K562 (cell line): ENCODE results near the gene GLG1. TPM values are rescaled to one million over a fixed set of nuclear protein-coding genes. Genes with fewer than 3 reads are reported as not detected.

Source experiments
- CEBPG ChIP-seq, 3 experiments: fragments of 200-800 bp in 1 of 3; sonication (Bioruptor generic) in 1 of 3; sonication (generic) in 1 of 3; formaldehyde crosslinking in 1 of 3; IDR thresholded peaks in 2 of 3; conservative IDR thresholded peaks in 1 of 3; 2 replicates each; pipeline versions ENCODE4 v1.6.1 to v1.8.0; 2016 to 2022; ENCODE audit warnings: missing compliant biosample characterization in 2 of 3, missing genetic modification characterization in 2 of 3, mild to moderate bottlenecking in 1 of 3, missing genetic modification reagents in 1 of 3
- CGGBP1 ChIP-seq: fragments of 250-450 bp; sonication (Bioruptor Pico); IDR thresholded peaks from 2 replicates; pipeline ENCODE4 v1.9.0; 2021; ENCODE audit warnings: mild to moderate bottlenecking
- CSDE1 ChIP-seq, 2 experiments: fragments of 450-650 bp; IDR thresholded peaks; 2 replicates each; pipeline ENCODE4 v1.6.1; 2016; ENCODE audit warnings: mild to moderate bottlenecking in 1 of 2
- EP300 ChIP-seq: IDR thresholded peaks from 2 replicates; pipeline ENCODE4 v1.6.1; 2012; ENCODE audit warnings: low read length, improper control_type of control experiment
- FOXO4 ChIP-seq: fragments of 450-650 bp; formaldehyde crosslinking; IDR thresholded peaks from 2 replicates; pipeline ENCODE4 v1.4.0; 2020; ENCODE audit warnings: mild to moderate bottlenecking, moderate library complexity
- JUN ChIP-seq, 2 experiments: sonication (generic) in 1 of 2; formaldehyde crosslinking in 1 of 2; IDR thresholded peaks; 2 replicates each; pipeline versions ENCODE4 v1.6.1 to v1.8.0; 2012 to 2022; ENCODE audit warnings: borderline replicate concordance in 2 of 2, mild to moderate bottlenecking in 2 of 2, improper control_type of control experiment in 1 of 2, low read depth in 1 of 2, low read length in 1 of 2, missing genetic modification reagents in 1 of 2
- KLF13 ChIP-seq: fragments of 450-650 bp; IDR thresholded peaks from 2 replicates; pipeline ENCODE4 v1.6.1; 2016; ENCODE audit warnings: missing genetic modification characterization, low read depth, mild to moderate bottlenecking, missing compliant biosample characterization, moderate library complexity, borderline replicate concordance
- MAFF ChIP-seq: IDR thresholded peaks from 2 replicates; pipeline ENCODE4 v1.6.1; 2012; ENCODE audit warnings: low read length, improper control_type of control experiment
- MNT ChIP-seq, 2 experiments: fragments of 450-650 bp; conservative IDR thresholded peaks; 2 replicates each; pipeline ENCODE4 v1.6.1; 2017; ENCODE audit warnings: mild to moderate bottlenecking in 2 of 2, moderate library complexity in 2 of 2
- NFE2 ChIP-seq: IDR thresholded peaks from 2 replicates; pipeline ENCODE4 v1.6.1; 2014; ENCODE audit warnings: antibody characterized with exemption, low read depth
- TEAD4 ChIP-seq, 2 experiments: sonication (generic) in 1 of 2; formaldehyde crosslinking in 1 of 2; IDR thresholded peaks; 2 replicates each; pipeline versions ENCODE4 v1.6.1 to v1.8.0; 2012 to 2022; ENCODE audit warnings: borderline replicate concordance in 1 of 2, inconsistent platforms in 1 of 2, low read length in 1 of 2, mild to moderate bottlenecking in 1 of 2, missing genetic modification reagents in 1 of 2
- TFAP4 ChIP-seq: sonication (generic); formaldehyde crosslinking; IDR thresholded peaks from 2 replicates; pipeline ENCODE4 v1.8.0; 2022; ENCODE audit warnings: missing genetic modification reagents, mild to moderate bottlenecking, moderate library complexity, borderline replicate concordance
- TRIM24 ChIP-seq, 2 experiments: fragments of 450-650 bp; IDR thresholded peaks; 2 replicates each; pipeline ENCODE4 v1.6.1; 2016
- ZFX ChIP-seq: sonication (generic); formaldehyde crosslinking; IDR thresholded peaks from 2 replicates; pipeline ENCODE4 v1.8.0; 2022; ENCODE audit warnings: mild to moderate bottlenecking, missing genetic modification reagents, moderate library complexity
- ZNF217 ChIP-seq: sonication (generic); formaldehyde crosslinking; IDR thresholded peaks from 2 replicates; pipeline ENCODE4 v1.8.0; 2022; ENCODE audit warnings: mild to moderate bottlenecking, missing genetic modification reagents
- ZNF280B ChIP-seq: fragments of 250-450 bp; sonication (Bioruptor Pico); IDR thresholded peaks from 2 replicates; pipeline ENCODE4 v1.5.1; 2021; ENCODE audit warnings: mild to moderate bottlenecking
- ZNF324 ChIP-seq: fragments of 250-450 bp; sonication (Bioruptor Pico); IDR thresholded peaks from 2 replicates; pipeline ENCODE4 v1.4.0; 2020; ENCODE audit warnings: mild to moderate bottlenecking
- ZNF639 ChIP-seq, 2 experiments: fragments of 200-800 bp in 1 of 2; sonication (Bioruptor generic) in 1 of 2; sonication (generic) in 1 of 2; formaldehyde crosslinking in 1 of 2; IDR thresholded peaks in 1 of 2; conservative IDR thresholded peaks in 1 of 2; 2 replicates each; pipeline versions ENCODE4 v1.5.0 to v1.6.1; 2016 to 2020; ENCODE audit warnings: missing compliant biosample characterization in 1 of 2, missing genetic modification characterization in 1 of 2, missing genetic modification reagents in 1 of 2
- polyA plus RNA-seq, 8 experiments: library from polyadenylated mRNA; depleted of rRNA in 4 of 8; stranded (reverse) in 5 of 8; unstranded in 3 of 8; fragments of >200 nt; fragmentation: Nextera tagmentation in 2 of 8; fragmentation: Illumina TruSeq in 1 of 8; extraction: Ambion mirVana in 2 of 8; extraction: Trizol in 1 of 8; gene quantifications; 2 replicates each; pipeline versions ENCODE4 v1.2.1 to v1.2.3, GENCODE V29; 2011 to 2014; ENCODE audit warnings: inconsistent platforms in 1 of 8, missing spikeins in 1 of 8
- total RNA-seq, 7 experiments: library from RNA; depleted of rRNA in 6 of 7; stranded (reverse); fragments of >200 nt in 6 of 7; fragmentation: Illumina TruSeq in 2 of 7; extraction: Trizol in 2 of 7; gene quantifications; 2 replicates each; pipeline versions ENCODE4 v1.2.1 to v1.2.3, GENCODE V29; 2011 to 2021; ENCODE audit warnings: low replicate concordance in 1 of 7

The GLG1 gene
- total and polyA plus RNA-seq, 9 of the 15 experiments (the other 6 are each of a cell fraction or from before 2014, with no cell fraction given) = 6.2 to 36.0 (median 23.6) TPM

- TF ChIP-seq TFAP4 = peak; percentile 76
- peak; percentile 91 for TF ChIP-seq MAFF
- peak; percentile 97 for TF ChIP-seq NFE2
- 0 out of 4 replicates have a peak, but pooled peaks of 1 of the 2 experiments have one; percentile 44 for TF ChIP-seq ZNF639 (CRISPR knock-in tag; conservative IDR thresholded peaks at IDR 0.05 in 1 of 2, IDR thresholded peaks at IDR 0.05 in 1 of 2)
- 0 out of 2 replicates have a peak, but pooled peaks have one; percentile 24 for TF ChIP-seq KLF13
- no peak for TF ChIP-seq ZNF324 (CRISPR knock-in tag)
- peak; percentile 52; the same call in 1 of the 2 replicates for TF ChIP-seq ZFX (CRISPR knock-in tag)
- no peak for TF ChIP-seq ZNF280B (CRISPR knock-in tag)
- TF ChIP-seq CGGBP1 (CRISPR knock-in tag) = no peak
- TF ChIP-seq CEBPG (CRISPR knock-in tag; IDR thresholded peaks at IDR 0.05) = peak; percentile 71; the same call in 1 of the 2 replicates
- peak; percentile 71 to 82 for TF ChIP-seq CEBPG (tag; conservative IDR thresholded peaks at IDR 0.05 in 1 of 2, IDR thresholded peaks at IDR 0.05 in 1 of 2)
- TF ChIP-seq TEAD4 (IDR thresholded peaks at IDR 0.05; ENCODE audit: low read length) = peak; percentile 39; the same call in 1 of the 2 replicates
- TF ChIP-seq TEAD4 (CRISPR knock-in tag; IDR thresholded peaks at IDR 0.05; ENCODE audit: borderline replicate concordance) = no peak
- peak; percentile 62 to 65; a peak in 3 of 4 replicates for TF ChIP-seq TRIM24 (IDR thresholded peaks at IDR 0.05)
- peak; percentile 96 for TF ChIP-seq JUN (IDR thresholded peaks at IDR 0.05; ENCODE audit: borderline replicate concordance, low read depth, low read length)
- no peak; the same call in 1 of the 2 replicates for TF ChIP-seq JUN (CRISPR knock-in tag; IDR thresholded peaks at IDR 0.05; ENCODE audit: borderline replicate concordance)
- no peak for TF ChIP-seq ZNF217 (CRISPR knock-in tag)
- TF ChIP-seq MNT (conservative IDR thresholded peaks at IDR 0.05) = peak; percentile 47 to 71; a peak in 3 of 4 replicates
- TF ChIP-seq FOXO4 (CRISPR knock-in tag) = no peak
- peak; percentile 76 for TF ChIP-seq EP300
- no peak for TF ChIP-seq CSDE1 (IDR thresholded peaks at IDR 0.05)
Measured at GRCh38 chr16:74563828-74564263, 43.1 kb downstream of the GLG1 start (continued).
